Stimulated activated CD8-positive, alpha-beta memory T cell treated with anti-CD3 and anti-CD28 coated beads, Interleukin-4, amount 100 ng/mL, for 48 hours (primary cell): ENCODE data around the gene PINK1.

Experiments used
- DNase-seq: peaks from one replicate; pipeline ENCODE4 v3.0.0-alpha.2; 2020

PINK1 gene

DNA sequence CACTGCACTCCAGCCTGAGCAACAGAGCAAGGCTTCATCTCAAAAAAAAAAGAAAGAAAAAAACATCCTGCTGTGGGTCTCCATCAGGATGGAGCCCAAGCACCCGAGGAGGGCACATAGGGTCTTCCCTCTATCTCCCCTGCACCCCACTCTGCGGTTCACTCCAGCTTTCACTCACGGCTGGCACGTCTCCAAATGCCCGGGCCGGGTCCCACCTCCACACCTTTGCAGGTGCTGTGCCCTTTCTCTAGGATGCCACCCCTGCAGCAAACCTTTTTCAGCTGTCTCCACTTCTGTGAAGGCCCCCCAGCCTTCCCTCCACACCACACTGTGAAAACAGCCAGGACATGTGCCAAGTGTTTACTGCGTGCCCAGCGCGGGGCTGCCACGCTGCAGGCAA is 50.4 kb downstream of the PINK1 start:
- DNase-seq, result no peak

DNA sequence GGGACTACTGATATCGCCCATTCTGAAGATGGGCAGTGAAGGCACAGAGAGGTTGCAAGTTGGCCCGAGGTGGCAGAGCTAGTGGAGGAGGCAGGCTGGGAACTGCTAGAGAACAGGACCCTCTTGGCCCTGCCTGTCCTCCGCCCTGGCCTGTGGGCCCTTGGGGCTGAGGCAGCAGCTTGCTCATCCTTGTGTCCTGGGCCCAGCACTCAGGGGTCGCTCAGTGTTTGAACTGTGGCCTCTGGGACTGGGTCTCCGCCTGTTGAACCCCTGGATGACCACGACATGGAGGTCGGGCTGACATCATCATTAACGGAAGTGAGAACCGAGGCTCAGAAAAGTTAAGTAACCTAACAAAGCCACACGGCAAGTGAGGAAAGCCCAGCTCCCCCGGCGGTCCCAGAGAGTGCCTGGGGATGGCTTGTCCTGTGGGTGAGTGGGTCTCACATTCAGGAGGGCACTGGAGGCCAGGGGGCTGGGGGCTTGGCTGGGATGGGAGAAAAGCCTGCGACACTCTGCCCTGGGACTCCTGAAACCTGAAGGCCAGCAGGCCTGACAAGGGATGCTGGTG is 50.9 kb downstream of the PINK1 start:
- no peak for DNase-seq

DNA sequence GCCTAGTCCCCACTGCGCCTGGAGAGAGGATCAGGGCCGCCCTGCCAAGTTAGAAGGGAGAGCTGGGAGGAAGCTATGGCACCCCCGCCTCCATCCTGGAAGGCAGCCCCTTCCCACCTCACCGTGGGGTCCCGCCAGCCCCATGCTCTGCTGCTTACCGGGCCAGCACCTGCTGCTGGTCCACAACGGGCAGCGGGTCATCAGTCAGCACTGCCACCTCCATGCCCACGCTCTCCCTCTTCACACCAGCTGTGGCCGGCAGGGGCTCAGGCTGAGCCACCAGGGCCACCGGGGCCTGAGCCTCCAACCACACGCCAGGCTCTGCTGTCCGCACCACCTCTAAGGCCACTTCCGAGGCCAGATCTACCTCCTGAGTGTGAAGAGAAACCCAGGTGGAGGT is 51.4 kb downstream of the PINK1 start:
- no peak for DNase-seq

DNA sequence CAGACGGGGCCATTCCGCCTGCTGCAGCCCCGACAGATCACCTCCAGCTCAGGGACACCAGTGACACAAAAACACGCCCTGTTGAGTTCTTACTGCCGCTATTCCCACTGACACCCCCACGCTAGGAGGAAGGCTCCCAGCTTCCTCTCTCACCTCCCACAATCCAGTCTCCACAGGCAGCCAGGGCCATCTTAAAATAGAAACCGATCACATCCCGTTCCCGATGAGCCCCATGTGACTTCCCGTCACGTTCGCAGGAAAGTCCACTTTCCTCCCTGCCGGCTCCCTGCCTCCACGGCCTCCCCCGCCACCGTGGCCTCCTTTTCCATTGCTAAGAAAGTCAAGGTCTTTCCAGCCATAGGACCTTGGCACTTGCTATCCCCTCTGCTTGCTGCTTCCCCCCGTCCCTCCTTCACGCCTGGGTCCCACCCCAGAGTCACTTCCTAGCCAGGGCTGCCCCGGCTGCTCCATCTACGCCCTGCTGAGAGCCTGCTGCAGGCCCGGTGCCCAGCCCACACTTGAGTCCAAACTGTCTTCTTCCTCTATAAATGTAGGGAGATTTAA is 51.9 kb downstream of the PINK1 start:
- no peak for DNase-seq

DNA sequence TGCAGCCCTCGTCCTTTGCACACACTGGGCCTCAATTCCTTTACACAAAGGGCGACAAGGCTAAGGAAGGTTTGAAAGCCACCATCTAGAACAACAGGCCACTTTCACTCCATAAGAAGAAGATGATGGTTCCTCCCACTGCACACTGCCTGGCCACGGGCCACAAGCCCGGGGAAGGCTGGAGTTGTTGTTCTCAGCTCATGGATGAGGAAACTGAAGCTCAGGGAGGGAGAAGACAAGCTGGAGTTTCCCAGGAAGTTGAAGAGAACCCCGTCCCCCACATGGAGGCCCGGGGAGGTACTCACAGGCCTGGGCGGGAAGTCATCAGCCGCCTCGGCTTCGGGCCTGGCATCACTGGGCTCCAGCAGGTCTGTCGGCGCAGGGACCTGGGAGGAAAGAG is 52.5 kb downstream of the PINK1 start:
- no peak for DNase-seq

DNA sequence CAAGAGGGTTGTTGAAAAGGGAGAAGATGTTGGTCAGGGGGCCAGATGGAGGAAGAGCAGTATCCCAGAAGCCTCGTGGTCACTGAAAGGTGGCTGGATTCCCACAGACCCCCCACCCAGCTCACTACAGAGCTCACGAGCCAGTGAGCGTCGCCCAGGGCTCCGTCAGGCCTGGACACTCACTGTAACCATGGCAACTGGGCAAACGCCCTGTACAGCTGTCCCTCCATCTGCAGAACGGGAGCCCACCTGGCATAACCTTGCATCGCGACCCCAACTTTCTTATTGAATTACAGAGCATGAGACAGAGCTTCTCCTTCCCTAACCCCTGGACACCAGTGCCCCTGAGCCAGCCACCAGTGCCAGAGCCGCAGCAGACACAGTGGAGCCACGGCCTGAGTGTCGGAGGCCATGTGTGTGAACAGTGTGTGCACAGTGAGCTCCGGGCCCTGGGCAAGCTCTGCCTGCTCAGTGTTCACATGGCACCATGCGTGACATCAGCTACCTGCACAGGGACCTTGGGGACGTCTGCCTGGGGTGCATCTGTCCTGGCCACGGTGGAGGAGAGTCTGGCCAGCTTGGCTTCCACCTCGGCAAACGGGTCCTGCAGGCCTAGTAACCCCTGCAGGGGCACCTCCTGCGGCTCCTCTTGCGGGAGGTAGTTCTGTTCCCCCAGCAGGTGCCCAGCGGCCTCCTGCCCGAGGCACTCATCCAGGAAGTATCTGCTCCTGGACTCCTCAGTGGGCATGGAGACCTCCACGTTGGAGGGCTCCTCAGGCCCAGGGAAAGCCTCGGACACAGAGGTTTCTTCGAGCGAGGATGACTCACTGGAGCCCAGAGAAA is 53.8 kb downstream of the PINK1 start:
- no peak for DNase-seq

DNA sequence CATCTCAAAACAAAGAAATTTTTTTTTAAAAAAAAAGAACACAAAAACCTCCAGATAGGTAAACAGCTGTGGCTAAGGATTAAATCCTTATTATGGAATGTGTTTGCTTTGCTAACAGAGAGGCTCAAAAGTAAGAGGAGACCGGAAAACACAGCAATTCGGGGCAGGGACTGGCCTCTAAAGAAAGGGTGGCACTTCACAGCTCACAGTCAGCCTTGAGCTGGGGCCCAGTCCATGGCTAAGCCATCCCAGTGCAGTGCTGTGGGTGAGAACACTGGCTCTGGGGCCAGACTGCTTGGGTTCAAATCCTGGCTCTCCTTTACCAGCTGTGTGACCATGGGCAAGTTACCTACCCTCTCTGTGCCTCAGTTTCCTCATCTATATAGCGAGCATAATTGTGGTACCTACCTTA is 56.4 kb downstream of the PINK1 start:
- DNase-seq, result no peak

DNA sequence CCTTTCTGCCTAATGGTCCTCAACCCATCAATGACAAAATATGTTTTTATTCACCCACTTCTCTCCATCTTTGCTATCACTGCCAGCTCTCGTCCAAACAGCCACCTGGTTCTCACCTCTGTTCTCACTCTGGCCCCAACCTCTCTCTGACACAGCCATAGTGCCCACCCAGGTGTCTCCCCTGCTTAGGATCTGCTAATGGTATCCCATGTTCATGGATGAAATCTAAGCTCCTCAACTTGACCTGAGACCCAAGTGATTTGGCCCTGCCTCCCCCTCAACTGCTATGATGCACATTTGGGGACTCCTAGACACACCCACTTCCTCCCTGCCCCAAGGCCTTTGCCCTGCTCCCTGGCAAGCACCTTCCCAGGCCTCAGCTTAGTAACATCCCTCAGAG is 58.6 kb downstream of the PINK1 start:
- DNase-seq, result no peak

DNA sequence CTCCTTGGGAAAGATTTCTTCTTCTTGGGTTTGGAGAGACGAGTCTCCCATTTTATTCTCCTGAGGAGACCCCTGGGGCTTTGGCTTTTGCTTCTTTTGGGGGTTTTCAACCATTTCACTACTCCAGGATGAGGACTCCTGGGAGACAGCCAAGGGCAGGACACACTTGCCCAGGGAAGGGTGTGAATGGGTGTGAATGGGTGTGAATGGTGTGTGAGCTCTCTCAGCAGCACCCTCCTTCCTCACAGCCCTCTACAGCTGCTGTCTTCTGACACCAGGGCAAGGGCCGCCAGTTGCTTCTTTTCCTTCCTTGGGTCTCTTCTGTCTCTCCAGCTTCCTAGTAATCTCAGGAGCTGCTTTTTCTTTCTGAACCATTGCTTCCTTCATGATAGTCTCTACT is 60.4 kb downstream of the PINK1 start:
- no peak for DNase-seq

DNA sequence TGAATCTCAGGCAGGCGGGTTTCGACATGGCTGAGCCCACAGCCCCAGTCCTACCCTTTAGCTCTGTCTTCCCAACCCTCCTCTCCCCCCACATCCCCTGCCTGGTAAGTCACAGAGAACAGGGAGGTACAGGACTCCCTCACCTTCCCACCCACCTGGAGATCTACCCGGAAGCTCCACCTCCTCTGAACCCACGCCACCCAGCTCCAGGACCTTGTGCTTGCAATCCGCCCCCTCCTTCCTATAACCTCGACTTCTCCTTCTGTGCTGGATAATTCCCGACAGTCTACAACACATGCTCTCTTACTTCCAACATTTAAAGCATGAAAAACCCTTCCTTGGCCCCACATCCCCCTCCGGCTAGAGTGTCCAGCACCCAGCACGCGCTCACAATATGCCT is 62.3 kb downstream of the PINK1 start:
- DNase-seq, result no peak

DNA sequence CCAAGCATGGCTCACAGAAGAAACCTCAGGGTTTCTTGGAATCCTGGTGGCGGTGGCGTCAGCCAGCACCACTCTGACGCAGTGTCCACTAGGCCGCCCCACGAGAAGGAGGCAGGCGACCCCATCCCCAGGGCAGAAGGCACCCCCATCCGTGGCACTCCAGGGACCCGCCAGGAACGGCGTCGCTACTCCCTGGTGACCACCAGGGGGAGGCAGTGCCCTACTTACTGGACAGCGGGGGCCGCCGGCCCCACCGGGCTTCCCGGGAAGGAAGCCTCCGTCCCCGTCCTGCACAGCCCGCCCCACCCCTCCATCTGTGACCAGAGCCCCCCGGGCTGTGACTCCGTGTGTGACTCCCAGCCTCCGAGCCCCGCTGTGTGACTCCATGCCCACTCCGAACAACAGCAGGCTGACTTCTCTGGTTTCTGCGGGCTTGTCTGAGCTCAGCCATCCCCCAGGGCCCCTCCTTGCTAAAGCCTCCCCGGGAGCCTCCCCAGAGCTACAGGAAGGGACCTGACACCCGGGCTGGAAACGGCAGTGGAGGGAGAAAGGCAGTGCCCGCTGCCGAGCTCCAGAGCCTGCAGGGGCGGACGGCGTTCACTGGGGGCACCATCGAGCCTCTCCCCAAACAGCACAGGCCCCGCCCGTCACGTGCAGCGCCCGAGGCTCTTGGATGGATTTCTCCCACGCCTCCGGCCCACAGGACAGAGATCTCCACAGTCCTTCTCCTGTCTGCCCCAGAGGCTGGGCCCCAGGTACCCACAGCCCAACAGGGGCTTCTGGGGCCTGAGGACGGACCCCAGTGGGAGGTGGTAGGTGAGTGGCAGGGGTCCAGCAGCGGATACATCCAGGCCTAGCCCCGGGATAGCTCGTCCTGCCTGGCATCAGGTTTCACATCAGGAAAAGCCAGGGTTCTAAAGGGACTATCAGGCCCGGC is 63.4 kb downstream of the PINK1 start:
- peak; percentile 83 for DNase-seq

DNA sequence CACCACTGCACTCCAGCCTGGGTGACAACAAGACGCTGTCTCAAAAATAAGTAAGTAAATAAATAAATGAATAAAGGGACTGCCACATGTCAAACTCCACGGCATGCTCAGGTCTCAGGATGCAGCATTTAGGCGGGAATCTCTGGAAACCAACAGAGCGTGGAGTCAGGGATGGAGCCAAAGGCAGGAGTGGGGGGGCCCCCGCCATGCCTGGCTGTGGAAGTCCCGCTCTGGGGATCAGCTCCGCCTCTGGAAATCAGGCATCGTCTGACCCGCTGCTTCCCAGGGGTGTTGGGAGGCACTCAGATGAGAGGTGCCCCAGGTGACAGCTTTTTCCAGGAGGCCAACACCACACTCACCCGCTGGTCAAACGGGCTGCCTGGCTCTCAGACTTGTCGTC is 64.3 kb downstream of the PINK1 start:
- no peak for DNase-seq

DNA sequence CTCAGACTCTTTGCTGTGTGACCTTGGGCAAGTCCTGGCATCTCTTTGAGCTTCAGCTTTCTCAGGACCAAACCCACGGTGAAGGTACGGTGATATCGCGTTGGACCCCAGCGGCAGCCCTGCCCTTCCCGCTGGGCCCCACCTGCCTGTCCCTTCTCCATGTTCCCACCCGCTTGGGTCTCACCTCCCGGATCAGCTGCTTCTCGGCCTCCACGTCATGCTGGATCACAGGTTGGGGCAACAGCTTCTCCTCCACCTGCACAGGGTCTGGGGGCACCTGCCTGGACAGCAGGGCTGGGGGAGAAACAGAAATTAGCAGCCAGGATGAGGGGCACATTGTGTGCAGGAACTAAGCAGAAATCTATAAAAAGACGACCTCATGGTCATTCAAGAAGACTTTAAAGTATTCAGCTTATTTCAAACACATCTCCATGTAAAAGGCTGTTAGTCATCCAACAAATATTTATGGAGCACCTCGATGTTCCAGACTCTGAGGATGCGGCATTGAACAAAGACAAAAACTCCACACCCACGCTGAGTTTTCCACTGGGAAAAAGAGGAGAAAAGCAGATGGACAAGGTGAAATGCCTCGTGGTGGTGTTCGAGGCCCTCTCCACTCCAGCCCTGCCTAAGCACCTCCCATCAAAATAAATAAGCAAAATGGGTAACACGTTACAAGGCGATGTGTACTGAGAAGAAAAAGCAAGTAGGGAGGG is 65.1 kb downstream of the PINK1 start:
- no peak for DNase-seq

DNA sequence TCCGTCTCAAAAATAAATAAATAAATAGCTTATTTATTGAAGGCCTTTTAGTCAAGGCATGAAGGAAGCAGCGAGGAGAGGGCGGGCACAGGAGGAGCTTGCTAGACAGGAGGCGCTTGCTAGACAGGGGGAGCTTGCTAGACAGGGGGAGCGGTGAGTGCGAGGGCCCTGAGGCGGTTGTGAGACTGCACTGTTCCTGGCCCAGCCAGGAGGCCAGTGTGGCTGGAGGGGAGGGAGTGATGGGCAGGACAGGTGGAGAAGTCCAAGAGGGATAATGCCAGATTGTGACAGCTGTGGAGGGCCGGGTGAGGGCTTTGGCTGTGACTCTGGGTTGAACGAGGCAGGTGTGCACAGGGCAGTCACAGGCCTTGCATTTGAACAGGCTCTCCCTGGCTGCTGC is 66.3 kb downstream of the PINK1 start:
- no peak for DNase-seq

DNA sequence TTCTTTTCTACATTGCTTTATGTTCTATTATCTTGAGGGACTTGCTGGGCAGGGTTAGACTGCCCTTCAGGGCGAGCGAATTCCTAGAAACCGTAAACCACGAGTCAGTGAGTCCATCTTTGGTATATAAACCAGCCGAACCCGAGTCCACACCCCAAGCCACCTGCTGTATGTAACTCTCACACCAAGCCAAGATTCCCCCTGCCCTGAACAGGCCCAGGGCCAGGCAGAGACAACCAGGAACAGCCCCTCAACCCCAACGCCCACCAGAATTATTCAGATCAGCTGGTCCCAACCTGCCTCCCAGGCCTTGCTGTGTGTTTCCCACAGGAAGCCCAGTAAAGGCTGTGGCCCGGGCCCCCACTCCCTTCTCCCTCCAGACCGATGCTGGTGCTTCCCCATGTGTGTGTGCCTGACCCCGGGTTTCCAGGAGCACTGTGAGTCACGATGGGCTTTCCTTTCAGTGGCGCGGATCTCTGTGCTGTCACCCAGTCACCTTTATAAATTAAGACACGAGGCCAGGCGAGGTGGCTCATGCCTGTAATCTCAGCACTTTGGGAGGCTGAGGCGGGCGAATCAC is 67.5 kb downstream of the PINK1 start:
- DNase-seq, result no peak
